SK-N-SH treated with all-trans-retinoic acid at 6 μM for 48 hours (cell line): ENCODE results near the gene NOLC1.

ENCODE experiments used
- ATAC-seq: fragments of 200-7000 bp; cut with Tn5 transposase; 3 replicates; pipeline ENCODE4 v1.9.1; 2020; ENCODE audit warnings: mild to moderate bottlenecking, moderate library complexity
- ARNTL ChIP-seq: fragments of 450-650 bp; formaldehyde crosslinking; IDR thresholded peaks from 2 replicates; pipeline ENCODE4 v1.5.0; 2020; ENCODE audit warnings: low read depth, mild to moderate bottlenecking, moderate library complexity, borderline replicate concordance
- BACH2 ChIP-seq: fragments of 250-450 bp; sonication (Bioruptor Pico); IDR thresholded peaks from 2 replicates; pipeline ENCODE4 v1.9.0; 2021; ENCODE audit warnings: mild to moderate bottlenecking, borderline replicate concordance
- CREB5 ChIP-seq: fragments of 250-450 bp; sonication (Bioruptor Pico); IDR thresholded peaks from 2 replicates; pipeline ENCODE4 v1.5.1; 2020; ENCODE audit warnings: low read depth, mild to moderate bottlenecking, moderate library complexity
- CSRNP3 ChIP-seq: fragments of 250-450 bp; sonication (Bioruptor Pico); IDR thresholded peaks from 2 replicates; pipeline ENCODE4 v1.5.1; 2021; ENCODE audit warnings: mild to moderate bottlenecking, moderate library complexity
- ESRRG ChIP-seq: fragments of 250-450 bp; sonication (Bioruptor Pico); IDR thresholded peaks from 2 replicates; pipeline ENCODE4 v1.6.1; 2021; ENCODE audit warnings: mild to moderate bottlenecking
- GLIS3 ChIP-seq: fragments of 250-450 bp; sonication (Bioruptor Pico); IDR thresholded peaks from 2 replicates; pipeline ENCODE4 v1.5.0; 2020; ENCODE audit warnings: mild to moderate bottlenecking, moderate library complexity
- ISL1 ChIP-seq: fragments of 250-450 bp; sonication (Bioruptor Pico); IDR thresholded peaks from 2 replicates; pipeline ENCODE4 v2.1.2; 2022; ENCODE audit warnings: mild to moderate bottlenecking, moderate library complexity
- OSR1 ChIP-seq: fragments of 250-450 bp; sonication (Bioruptor Pico); IDR thresholded peaks from 2 replicates; pipeline ENCODE4 v1.8.0; 2022; ENCODE audit warnings: moderate library complexity, mild to moderate bottlenecking, inconsistent platforms
- PPARA ChIP-seq: fragments of 250-450 bp; sonication (Bioruptor Pico); IDR thresholded peaks from 2 replicates; pipeline ENCODE4 v1.5.0; 2020; ENCODE audit warnings: mild to moderate bottlenecking, borderline replicate concordance
- RARB ChIP-seq: fragments of 250-450 bp; sonication (Bioruptor Pico); IDR thresholded peaks from 2 replicates; pipeline ENCODE4 v1.8.0; 2021; ENCODE audit warnings: mild to moderate bottlenecking, moderate library complexity
- SNAI2 ChIP-seq: fragments of 250-450 bp; sonication (Bioruptor Pico); IDR thresholded peaks from 2 replicates; pipeline ENCODE4 v1.5.0; 2020; ENCODE audit warnings: mild to moderate bottlenecking, moderate library complexity
- TCF4 ChIP-seq: fragments of 250-450 bp; sonication (Bioruptor Pico); IDR thresholded peaks from 2 replicates; pipeline ENCODE4 v1.8.0; 2021; ENCODE audit warnings: mild to moderate bottlenecking, moderate library complexity, borderline replicate concordance
- TOX ChIP-seq: fragments of 250-450 bp; sonication (Bioruptor Pico); IDR thresholded peaks from 2 replicates; pipeline ENCODE4 v1.8.0; 2021; ENCODE audit warnings: mild to moderate bottlenecking, moderate library complexity, borderline replicate concordance
- ZC3H10 ChIP-seq: fragments of 250-450 bp; sonication (Bioruptor Pico); IDR thresholded peaks from 2 replicates; pipeline ENCODE4 v1.5.1; 2021; ENCODE audit warnings: mild to moderate bottlenecking, moderate library complexity
- ZFP3 ChIP-seq: fragments of 250-450 bp; sonication (Bioruptor Pico); IDR thresholded peaks from 2 replicates; pipeline ENCODE4 v1.5.0; 2020; ENCODE audit warnings: mild to moderate bottlenecking, moderate library complexity
- ZFP30 ChIP-seq: fragments of 450-650 bp; formaldehyde crosslinking; IDR thresholded peaks from 2 replicates; pipeline ENCODE4 v1.5.0; 2022; ENCODE audit warnings: mild to moderate bottlenecking, moderate library complexity
- ZNF565 ChIP-seq: fragments of 450-650 bp; formaldehyde crosslinking; conservative IDR thresholded peaks from 2 replicates; pipeline ENCODE4 v1.5.0; 2020; ENCODE audit warnings: low read depth, mild to moderate bottlenecking, moderate library complexity
- ZNF70 ChIP-seq: fragments of 450-650 bp; formaldehyde crosslinking; IDR thresholded peaks from 2 replicates; pipeline ENCODE4 v1.5.0; 2020; ENCODE audit warnings: mild to moderate bottlenecking, moderate library complexity
- ZNF8 ChIP-seq: fragments of 450-650 bp; formaldehyde crosslinking; IDR thresholded peaks from 2 replicates; pipeline ENCODE4 v1.5.0; 2020; ENCODE audit warnings: mild to moderate bottlenecking, moderate library complexity
- TF ChIP-seq, protein P1 (sequence below): fragments of 250-450 bp; sonication (Bioruptor Pico); IDR thresholded peaks from 2 replicates; pipeline ENCODE4 v1.5.0; 2020; ENCODE audit warnings: mild to moderate bottlenecking, moderate library complexity
- TF ChIP-seq, protein P2 (sequence below): fragments of 250-450 bp; sonication (Bioruptor Pico); IDR thresholded peaks from 2 replicates; pipeline ENCODE4 v1.8.0; 2021; ENCODE audit warnings: low read depth, mild to moderate bottlenecking, moderate library complexity, borderline replicate concordance
- TF ChIP-seq, protein P3 (sequence below): fragments of 250-450 bp; sonication (Bioruptor Pico); IDR thresholded peaks from 2 replicates; pipeline ENCODE4 v1.8.0; 2020; ENCODE audit warnings: mild to moderate bottlenecking, moderate library complexity, borderline replicate concordance

NOLC1 gene

GRCh38 chr10:102150970-102151773 is 1.0 kb upstream of the NOLC1 start:
- TF ChIP-seq TCF4 (CRISPR knock-in tag), result no peak
- no peak for TF ChIP-seq ESRRG
- TF ChIP-seq ZNF8 (CRISPR knock-in tag), result no peak
- no peak for TF ChIP-seq ZC3H10 (CRISPR knock-in tag)
- no peak for TF ChIP-seq GLIS3 (CRISPR knock-in tag)
- no peak for TF ChIP-seq BACH2 (CRISPR knock-in tag)
- TF ChIP-seq, protein P1, sequence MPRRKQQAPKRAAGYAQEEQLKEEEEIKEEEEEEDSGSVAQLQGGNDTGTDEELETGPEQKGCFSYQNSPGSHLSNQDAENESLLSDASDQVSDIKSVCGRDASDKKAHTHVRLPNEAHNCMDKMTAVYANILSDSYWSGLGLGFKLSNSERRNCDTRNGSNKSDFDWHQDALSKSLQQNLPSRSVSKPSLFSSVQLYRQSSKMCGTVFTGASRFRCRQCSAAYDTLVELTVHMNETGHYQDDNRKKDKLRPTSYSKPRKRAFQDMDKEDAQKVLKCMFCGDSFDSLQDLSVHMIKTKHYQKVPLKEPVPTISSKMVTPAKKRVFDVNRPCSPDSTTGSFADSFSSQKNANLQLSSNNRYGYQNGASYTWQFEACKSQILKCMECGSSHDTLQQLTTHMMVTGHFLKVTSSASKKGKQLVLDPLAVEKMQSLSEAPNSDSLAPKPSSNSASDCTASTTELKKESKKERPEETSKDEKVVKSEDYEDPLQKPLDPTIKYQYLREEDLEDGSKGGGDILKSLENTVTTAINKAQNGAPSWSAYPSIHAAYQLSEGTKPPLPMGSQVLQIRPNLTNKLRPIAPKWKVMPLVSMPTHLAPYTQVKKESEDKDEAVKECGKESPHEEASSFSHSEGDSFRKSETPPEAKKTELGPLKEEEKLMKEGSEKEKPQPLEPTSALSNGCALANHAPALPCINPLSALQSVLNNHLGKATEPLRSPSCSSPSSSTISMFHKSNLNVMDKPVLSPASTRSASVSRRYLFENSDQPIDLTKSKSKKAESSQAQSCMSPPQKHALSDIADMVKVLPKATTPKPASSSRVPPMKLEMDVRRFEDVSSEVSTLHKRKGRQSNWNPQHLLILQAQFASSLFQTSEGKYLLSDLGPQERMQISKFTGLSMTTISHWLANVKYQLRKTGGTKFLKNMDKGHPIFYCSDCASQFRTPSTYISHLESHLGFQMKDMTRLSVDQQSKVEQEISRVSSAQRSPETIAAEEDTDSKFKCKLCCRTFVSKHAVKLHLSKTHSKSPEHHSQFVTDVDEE, result no peak
- TF ChIP-seq PPARA, result no peak
- no peak for TF ChIP-seq ZFP30
- ATAC-seq, result peak; percentile 20

GRCh38 chr10:102152545-102152890 is 329 bp downstream of the NOLC1 start:
- peak; percentile 34 for ATAC-seq
- no peak for TF ChIP-seq TCF4 (CRISPR knock-in tag)
- TF ChIP-seq, protein P2, sequence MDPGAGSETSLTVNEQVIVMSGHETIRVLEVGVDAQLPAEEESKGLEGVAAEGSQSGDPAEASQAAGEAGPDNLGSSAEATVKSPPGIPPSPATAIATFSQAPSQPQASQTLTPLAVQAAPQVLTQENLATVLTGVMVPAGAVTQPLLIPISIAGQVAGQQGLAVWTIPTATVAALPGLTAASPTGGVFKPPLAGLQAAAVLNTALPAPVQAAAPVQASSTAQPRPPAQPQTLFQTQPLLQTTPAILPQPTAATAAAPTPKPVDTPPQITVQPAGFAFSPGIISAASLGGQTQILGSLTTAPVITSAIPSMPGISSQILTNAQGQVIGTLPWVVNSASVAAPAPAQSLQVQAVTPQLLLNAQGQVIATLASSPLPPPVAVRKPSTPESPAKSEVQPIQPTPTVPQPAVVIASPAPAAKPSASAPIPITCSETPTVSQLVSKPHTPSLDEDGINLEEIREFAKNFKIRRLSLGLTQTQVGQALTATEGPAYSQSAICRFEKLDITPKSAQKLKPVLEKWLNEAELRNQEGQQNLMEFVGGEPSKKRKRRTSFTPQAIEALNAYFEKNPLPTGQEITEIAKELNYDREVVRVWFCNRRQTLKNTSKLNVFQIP, result peak; percentile 50; the same call in 1 of the 2 replicates

- no peak for TF ChIP-seq CSRNP3
- TF ChIP-seq CREB5 (CRISPR knock-in tag), result no peak
- no peak for TF ChIP-seq GLIS3 (CRISPR knock-in tag)
- no peak for TF ChIP-seq SNAI2 (CRISPR knock-in tag)
- TF ChIP-seq, protein P1, result no peak
- TF ChIP-seq ZC3H10 (CRISPR knock-in tag), result no peak
- no peak for TF ChIP-seq OSR1 (CRISPR knock-in tag)
- no peak for TF ChIP-seq ZFP30
- TF ChIP-seq RARB (CRISPR knock-in tag), result no peak
Measured at GRCh38 chr10:102153093-102153620, 968 bp downstream of the NOLC1 start.

DNA sequence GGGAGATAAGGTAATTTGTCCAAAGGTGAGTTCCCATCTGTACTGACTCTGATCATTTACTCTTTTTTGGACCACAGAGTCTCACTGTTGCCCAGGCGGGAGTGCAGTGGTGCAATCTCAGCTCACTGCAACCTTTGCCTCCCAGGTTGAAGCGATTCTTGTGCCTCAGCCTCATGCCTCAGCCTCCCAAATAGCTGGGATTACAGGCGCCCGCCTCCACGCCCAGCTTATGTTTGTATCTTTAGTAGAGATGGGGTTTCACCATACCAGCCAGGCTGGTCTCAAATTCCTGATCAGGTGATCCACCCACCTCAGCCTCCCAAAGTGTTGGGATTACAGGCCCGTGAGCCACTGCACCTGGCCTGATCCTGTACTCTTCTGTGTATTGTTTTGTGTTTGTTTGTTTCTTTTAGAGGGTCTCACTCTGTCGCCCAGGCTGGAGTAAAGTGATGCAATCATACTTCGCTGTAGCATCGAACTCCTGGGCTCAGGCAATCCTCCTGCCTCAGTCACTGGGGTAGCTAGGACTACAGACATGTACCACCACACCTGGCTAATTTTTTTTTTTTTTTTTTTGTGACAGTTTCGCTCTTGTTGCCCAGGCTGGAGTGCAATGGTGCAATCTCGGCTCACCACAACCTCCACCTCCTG is 2.4 kb downstream of the NOLC1 start:
- ATAC-seq, result no peak
- TF ChIP-seq PPARA (no peak), TCF4 (CRISPR knock-in tag) (no peak), ARNTL (CRISPR knock-in tag) (no peak), SNAI2 (CRISPR knock-in tag) (no peak), ZFP3 (CRISPR knock-in tag) (no peak), ISL1 (CRISPR knock-in tag) (no peak), TOX (CRISPR knock-in tag) (no peak), ZNF8 (CRISPR knock-in tag) (no peak), ZNF70 (CRISPR knock-in tag) (no peak), ZNF565 (CRISPR knock-in tag) (no peak), ZFP30 (no peak)
- TF ChIP-seq, protein P3, sequence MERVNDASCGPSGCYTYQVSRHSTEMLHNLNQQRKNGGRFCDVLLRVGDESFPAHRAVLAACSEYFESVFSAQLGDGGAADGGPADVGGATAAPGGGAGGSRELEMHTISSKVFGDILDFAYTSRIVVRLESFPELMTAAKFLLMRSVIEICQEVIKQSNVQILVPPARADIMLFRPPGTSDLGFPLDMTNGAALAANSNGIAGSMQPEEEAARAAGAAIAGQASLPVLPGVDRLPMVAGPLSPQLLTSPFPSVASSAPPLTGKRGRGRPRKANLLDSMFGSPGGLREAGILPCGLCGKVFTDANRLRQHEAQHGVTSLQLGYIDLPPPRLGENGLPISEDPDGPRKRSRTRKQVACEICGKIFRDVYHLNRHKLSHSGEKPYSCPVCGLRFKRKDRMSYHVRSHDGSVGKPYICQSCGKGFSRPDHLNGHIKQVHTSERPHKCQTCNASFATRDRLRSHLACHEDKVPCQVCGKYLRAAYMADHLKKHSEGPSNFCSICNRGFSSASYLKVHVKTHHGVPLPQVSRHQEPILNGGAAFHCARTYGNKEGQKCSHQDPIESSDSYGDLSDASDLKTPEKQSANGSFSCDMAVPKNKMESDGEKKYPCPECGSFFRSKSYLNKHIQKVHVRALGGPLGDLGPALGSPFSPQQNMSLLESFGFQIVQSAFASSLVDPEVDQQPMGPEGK (CRISPR knock-in tag), result no peak

More at GRCh38 chr10:102153093-102153620, 968 bp downstream of the NOLC1 start:
- no peak for ATAC-seq
